GM18873 (cell line): Measurements from ENCODE around the gene C11orf65.
"Not testable (repeated sequence)": the region's sequence is repeated elsewhere in the genome, so short reads cannot be mapped to it uniquely, and the experiment has no call there.

Experiments
- ATAC-seq: cut with Tn5 transposase; IDR thresholded peaks from one replicate; pipeline ENCODE4 v1.9.1; 2021; ENCODE audit warnings: mild to moderate bottlenecking, moderate library complexity, moderate number of reproducible peaks; ENCODE audit not compliant: unreplicated experiment, low FRiP score

The C11orf65 gene

GRCh38 chr11:108373505-108373904 lies 93.8 kb downstream of the C11orf65 start:
- not testable (repeated sequence) for ATAC-seq

DNA sequence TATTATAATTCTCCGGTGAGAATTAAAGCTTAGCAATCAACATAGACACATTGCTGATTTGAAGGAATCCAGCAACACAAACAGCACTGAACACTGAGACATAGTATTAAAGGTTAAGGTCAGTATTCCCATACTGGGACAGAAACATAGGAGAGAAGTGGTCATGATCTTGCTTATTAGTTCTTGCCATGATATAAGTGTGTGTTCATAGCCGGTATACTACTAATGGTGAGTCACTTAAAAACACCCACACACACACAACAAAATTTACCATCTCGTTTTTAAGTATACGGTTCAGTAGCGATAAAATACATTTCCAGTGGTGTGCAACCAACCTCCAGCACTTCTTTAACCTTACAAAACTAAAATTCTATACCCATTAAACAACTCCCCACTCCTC lies 96.3 kb downstream of the C11orf65 start:
- ATAC-seq = no peak

- ATAC-seq = no peak
These were observed 97.0 kb downstream of the C11orf65 start for GRCh38 chr11:108370315-108370714.

GRCh38 chr11:108369064-108369463 lies 98.3 kb downstream of the C11orf65 start:
- ATAC-seq = no peak

DNA sequence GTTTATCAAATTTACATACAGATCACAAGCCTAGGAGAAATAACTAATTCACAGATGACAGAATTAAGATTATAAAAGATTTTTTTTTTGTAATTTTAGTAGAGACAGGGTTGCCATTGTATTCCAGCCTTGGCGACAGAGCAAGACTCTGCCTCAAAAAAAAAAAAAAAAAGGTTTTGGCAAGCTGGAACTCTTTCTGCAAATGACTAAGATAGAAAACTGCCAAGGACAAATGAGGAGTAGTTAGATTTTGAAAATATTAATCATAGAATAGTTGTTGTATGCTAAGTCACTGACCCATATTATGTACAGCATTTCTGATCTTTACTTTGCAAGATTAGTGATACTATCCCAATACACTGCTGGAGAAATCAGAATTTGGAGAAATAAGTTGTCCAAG lies 99.2 kb downstream of the C11orf65 start:
- ATAC-seq = no peak

- no peak for ATAC-seq
These were observed 103.2 kb downstream of the C11orf65 start for GRCh38 chr11:108364159-108364558.

DNA sequence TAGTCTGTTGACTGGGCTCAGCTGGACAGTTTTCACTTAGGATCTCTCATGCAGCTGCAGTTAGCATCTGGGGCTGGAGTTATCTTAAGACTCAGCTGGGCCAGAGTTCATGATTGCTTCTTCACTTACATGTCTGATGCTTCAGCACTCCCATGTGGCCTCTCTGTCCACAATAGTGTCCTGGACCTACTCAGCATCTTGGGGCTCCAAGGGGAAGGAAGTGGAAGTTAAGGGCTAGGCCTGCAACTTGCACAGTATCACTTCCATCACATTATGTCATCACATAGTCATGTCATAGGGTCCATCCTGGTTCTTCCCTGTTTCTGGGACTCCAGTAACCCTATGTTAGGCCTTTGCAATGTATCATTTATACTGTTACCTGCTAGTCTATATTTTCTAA lies 115.9 kb downstream of the C11orf65 start:
- ATAC-seq = no peak

DNA sequence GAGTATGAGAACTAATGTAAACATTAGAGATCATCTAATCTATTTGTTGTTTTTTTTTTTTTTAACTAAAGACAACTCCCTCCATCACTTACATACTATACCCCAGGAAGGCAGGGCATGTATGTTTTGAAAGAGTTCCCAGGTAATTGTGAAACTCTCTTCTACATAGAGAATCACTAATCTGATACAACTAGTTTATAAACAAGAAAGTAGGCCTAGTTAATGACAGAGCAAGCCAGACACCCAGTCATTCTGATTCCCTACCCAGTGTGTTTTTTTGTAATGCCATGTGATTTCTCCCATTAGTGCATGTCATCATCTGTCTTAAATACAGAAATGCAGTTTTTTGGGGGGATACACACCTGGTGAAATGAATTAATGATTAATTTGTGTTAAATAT lies 120.9 kb downstream of the C11orf65 start:
- no peak for ATAC-seq

GRCh38 chr11:108345767-108346166 lies 121.6 kb downstream of the C11orf65 start:
- ATAC-seq = no peak

GRCh38 chr11:108343714-108344113 lies 123.6 kb downstream of the C11orf65 start:
- no peak for ATAC-seq

- no peak for ATAC-seq
These were observed 125.7 kb downstream of the C11orf65 start for GRCh38 chr11:108341654-108342053.

DNA sequence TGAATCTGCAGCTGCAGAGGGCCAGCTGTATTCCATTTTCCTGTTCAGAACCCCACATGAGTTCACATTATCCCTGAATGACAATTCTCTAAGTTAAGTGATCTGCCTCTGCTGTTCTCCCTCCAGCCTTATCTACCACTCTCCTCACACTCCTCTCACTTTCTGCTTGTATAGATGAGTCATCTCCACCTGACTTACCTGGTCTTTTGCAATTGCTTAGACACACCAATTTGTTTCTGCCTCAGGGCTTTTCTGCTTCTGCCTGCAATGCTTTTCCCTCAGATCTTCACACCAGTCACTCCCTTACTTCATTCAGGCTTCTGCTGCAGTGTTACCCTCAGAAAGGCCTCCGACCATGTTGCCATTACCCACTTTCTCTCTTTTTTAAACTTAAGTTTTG lies 126.4 kb downstream of the C11orf65 start:
- no peak for ATAC-seq

- ATAC-seq = no peak
These were observed 128.6 kb downstream of the C11orf65 start for GRCh38 chr11:108338750-108339149.

DNA sequence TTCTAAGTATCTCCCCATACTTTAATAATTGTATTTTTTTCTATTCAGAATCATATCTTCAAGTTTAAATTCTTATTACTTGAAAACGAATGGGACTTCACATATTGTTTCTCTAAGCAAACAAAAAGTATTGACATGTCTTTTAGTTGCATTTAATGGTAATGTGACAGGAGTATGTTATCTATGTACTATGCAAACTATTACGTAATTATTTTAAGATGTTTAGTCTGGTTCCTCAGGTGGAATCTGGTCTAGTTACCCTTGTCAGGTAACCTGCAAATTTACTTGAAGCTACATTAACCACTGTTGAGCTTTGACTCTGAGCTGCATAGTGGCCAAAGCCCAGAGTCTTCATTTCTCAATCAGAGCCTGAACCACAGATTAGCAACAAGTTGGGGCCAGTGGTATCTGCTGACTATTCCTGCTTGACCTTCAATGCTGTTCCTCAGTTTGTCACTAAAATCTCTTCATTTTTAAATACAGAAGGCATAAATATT lies 133.9 kb downstream of the C11orf65 start:
- no peak for ATAC-seq
